Uterus (tissue), 4 donors: Measurements from ENCODE around the gene CACNA1D. TPM values are rescaled to one million over a fixed set of nuclear protein-coding genes. Genes with fewer than 3 reads are reported as not detected.

ENCODE experiments used
- DNase-seq, 2 donors: peaks; one replicate each; pipeline ENCODE4 v3.0.0-alpha.2; 2019 to 2020
- H3K27ac ChIP-seq, 2 donors: fragments of 200-600 bp; sonication (generic); 1 replicate in 1 of 2; 2 replicates in 1 of 2; pipeline ENCODE4 v1.5.1; 2016 to 2018
- H3K27me3 ChIP-seq, 2 donors: fragments of 200-600 bp; sonication (generic); one replicate each; pipeline ENCODE4 v1.5.1; 2018 to 2019; ENCODE audit warnings: control low read depth in 1 of 2
- H3K36me3 ChIP-seq, 2 donors: fragments of 200-600 bp; sonication (generic); one replicate each; pipeline ENCODE4 v1.5.1; 2019; ENCODE audit warnings: control low read depth in 1 of 2
- H3K4me1 ChIP-seq, 2 donors: fragments of 200-600 bp; sonication (generic); one replicate each; pipeline ENCODE4 v1.5.1; 2018 to 2019; ENCODE audit warnings: control low read depth in 1 of 2
- H3K4me3 ChIP-seq, 2 donors: fragments of 200-600 bp; sonication (generic); 1 replicate in 1 of 2; 2 replicates in 1 of 2; pipeline ENCODE4 v1.5.1; 2018 to 2019; ENCODE audit warnings: mild to moderate bottlenecking in 1 of 2
- H3K9me3 ChIP-seq, 2 donors: fragments of 200-600 bp; sonication (generic); one replicate each; pipeline ENCODE4 v1.5.1; 2019; ENCODE audit warnings: control low read depth in 1 of 2
- POLR2A ChIP-seq, 2 donors: fragments of 450-650 bp; IDR thresholded peaks; one replicate each; pipeline ENCODE4 v1.6.1; 2016; ENCODE audit warnings: antibody characterized with exemption in 2 of 2, mild to moderate bottlenecking in 1 of 2, moderate library complexity in 1 of 2
- intact Hi-C: fragments of 100-400 bp; cut with DNase I; formaldehyde crosslinking; loops from one replicate; pipeline ENCODE4 v1.15.1; 2023; ENCODE audit warnings: low total_unique reads
- total RNA-seq, 4 donors: library from RNA; depleted of rRNA in 3 of 4; stranded (reverse); fragments of >200 nt in 3 of 4; gene quantifications; one replicate each; pipeline versions ENCODE4 v1.1.0 to v1.2.4, GENCODE V29; 2014 to 2023
- TF ChIP-seq, protein P1 (sequence below), 4 experiments: fragments of 200-600 bp in 2 of 4; fragments of 450-650 bp in 2 of 4; sonication (generic) in 2 of 4; IDR thresholded peaks; one replicate each; pipeline ENCODE4 v1.5.1; 2016 to 2019; ENCODE audit warnings: antibody characterized with exemption in 4 of 4, mild to moderate bottlenecking in 2 of 4, moderate library complexity in 1 of 4
- donor health status: DM: yes; HTN: yes; CAD: no.

The CACNA1D gene
- total RNA-seq, 4 donors from 2014 or later = 0.88 to 97.5 (median 63.4) TPM

DNA sequence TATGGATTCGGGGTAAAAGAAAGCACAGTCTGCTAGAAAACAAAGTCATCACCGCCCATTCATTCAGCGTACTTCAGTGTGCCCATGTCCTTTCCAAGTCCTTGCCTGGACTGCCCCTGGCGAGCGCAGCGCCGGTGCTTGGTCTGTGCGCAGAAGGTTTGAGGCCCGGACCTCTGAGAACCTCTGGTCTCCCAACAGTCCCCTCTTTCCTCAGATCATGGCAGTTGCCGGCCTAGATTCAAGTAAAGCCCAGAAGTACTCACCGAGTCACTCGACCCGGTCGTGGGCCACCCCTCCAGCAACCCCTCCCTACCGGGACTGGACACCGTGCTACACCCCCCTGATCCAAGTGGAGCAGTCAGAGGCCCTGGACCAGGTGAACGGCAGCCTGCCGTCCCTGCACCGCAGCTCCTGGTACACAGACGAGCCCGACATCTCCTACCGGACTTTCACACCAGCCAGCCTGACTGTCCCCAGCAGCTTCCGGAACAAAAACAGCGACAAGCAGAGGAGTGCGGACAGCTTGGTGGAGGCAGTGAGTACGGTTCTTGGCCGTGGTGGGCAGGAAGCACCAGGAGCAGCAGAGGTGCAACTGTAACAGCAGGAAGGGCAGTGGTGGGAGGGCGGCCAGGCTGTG, 315.5 kb downstream of the CACNA1D start:
- Histone ChIP-seq H3K4me3 (no peak overlapping the region), H3K9me3 (no peaks in the 10 kb centered on the region), H3K36me3 (no peaks in the 10 kb centered on the region), H3K27me3 (no peaks in the 10 kb centered on the region), H3K27ac (no peak overlapping the region), H3K4me1 (no peaks in the 10 kb centered on the region)
- no peak for DNase-seq
- TF ChIP-seq, protein P1, sequence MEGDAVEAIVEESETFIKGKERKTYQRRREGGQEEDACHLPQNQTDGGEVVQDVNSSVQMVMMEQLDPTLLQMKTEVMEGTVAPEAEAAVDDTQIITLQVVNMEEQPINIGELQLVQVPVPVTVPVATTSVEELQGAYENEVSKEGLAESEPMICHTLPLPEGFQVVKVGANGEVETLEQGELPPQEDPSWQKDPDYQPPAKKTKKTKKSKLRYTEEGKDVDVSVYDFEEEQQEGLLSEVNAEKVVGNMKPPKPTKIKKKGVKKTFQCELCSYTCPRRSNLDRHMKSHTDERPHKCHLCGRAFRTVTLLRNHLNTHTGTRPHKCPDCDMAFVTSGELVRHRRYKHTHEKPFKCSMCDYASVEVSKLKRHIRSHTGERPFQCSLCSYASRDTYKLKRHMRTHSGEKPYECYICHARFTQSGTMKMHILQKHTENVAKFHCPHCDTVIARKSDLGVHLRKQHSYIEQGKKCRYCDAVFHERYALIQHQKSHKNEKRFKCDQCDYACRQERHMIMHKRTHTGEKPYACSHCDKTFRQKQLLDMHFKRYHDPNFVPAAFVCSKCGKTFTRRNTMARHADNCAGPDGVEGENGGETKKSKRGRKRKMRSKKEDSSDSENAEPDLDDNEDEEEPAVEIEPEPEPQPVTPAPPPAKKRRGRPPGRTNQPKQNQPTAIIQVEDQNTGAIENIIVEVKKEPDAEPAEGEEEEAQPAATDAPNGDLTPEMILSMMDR (IDR thresholded peaks at IDR 0.05) = no peak
- TF ChIP-seq POLR2A (IDR thresholded peaks at IDR 0.05) = no peak
- intact Hi-C loops = no loop called here

DNA sequence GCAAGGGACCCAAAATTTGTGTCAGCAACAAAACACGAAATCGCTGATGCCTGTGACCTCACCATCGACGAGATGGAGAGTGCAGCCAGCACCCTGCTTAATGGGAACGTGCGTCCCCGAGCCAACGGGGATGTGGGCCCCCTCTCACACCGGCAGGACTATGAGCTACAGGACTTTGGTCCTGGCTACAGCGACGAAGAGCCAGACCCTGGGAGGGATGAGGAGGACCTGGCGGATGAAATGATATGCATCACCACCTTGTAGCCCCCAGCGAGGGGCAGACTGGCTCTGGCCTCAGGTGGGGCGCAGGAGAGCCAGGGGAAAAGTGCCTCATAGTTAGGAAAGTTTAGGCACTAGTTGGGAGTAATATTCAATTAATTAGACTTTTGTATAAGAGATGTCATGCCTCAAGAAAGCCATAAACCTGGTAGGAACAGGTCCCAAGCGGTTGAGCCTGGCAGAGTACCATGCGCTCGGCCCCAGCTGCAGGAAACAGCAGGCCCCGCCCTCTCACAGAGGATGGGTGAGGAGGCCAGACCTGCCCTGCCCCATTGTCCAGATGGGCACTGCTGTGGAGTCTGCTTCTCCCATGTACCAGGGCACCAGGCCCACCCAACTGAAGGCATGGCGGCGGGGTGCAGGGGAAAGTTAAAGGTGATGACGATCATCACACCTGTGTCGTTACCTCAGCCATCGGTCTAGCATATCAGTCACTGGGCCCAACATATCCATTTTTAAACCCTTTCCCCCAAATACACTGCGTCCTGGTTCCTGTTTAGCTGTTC, 316.9 kb downstream of the CACNA1D start:
- Histone ChIP-seq H3K36me3 (no peaks in the 10 kb centered on the region), H3K4me3 (no peak overlapping the region), H3K27ac (no peak overlapping the region), H3K9me3 (no peaks in the 10 kb centered on the region), H3K27me3 (no peaks in the 10 kb centered on the region), H3K4me1 (no peaks in the 10 kb centered on the region)
- no peak for TF ChIP-seq POLR2A (IDR thresholded peaks at IDR 0.05)
- TF ChIP-seq, protein P1 (IDR thresholded peaks at IDR 0.05) = no peak
- intact Hi-C loops = no loop called here
- no peak for DNase-seq

DNA sequence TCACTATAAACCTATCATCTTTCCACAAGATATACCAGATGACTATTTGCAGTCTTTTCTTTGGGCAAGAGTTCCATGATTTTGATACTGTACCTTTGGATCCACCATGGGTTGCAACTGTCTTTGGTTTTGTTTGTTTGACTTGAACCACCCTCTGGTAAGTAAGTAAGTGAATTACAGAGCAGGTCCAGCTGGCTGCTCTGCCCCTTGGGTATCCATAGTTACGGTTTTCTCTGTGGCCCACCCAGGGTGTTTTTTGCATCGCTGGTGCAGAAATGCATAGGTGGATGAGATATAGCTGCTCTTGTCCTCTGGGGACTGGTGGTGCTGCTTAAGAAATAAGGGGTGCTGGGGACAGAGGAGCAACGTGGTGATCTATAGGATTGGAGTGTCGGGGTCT, 318.0 kb downstream of the CACNA1D start:
- Histone ChIP-seq H3K36me3 (no peaks in the 10 kb centered on the region), H3K27me3 (no peaks in the 10 kb centered on the region), H3K9me3 (no peaks in the 10 kb centered on the region), H3K27ac (no peak overlapping the region), H3K4me3 (no peak overlapping the region), H3K4me1 (no peaks in the 10 kb centered on the region)
- TF ChIP-seq POLR2A (IDR thresholded peaks at IDR 0.05) = no peak
- TF ChIP-seq, protein P1 (IDR thresholded peaks at IDR 0.05) = no peak
- no peak for DNase-seq
- intact Hi-C loops = no loop called here

DNA sequence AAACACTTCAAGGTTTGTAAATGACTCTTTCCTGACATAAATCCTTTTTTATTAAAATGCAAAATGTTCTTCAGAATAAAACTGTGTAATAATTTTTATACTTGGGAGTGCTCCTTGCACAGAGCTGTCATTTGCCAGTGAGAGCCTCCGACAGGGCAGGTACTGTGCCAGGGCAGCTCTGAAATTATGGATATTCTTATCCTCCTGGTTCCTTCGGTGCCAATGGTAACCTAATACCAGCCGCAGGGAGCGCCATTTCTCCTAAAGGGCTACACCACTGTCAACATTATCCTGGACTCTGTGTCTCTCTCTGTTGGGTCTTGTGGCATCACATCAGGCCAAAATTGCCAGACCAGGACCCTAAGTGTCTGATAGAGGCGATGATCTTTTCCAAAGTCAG, 318.8 kb downstream of the CACNA1D start:
- DNase-seq = no peak
- Histone ChIP-seq H3K27me3 (no peaks in the 10 kb centered on the region), H3K36me3 (no peaks in the 10 kb centered on the region), H3K4me3 (no peak overlapping the region), H3K4me1 (no peaks in the 10 kb centered on the region), H3K27ac (no peak overlapping the region), H3K9me3 (no peaks in the 10 kb centered on the region)
- intact Hi-C loops = no loop called here
- TF ChIP-seq, protein P1 (IDR thresholded peaks at IDR 0.05) = no peak
- TF ChIP-seq POLR2A (IDR thresholded peaks at IDR 0.05) = no peak

DNA sequence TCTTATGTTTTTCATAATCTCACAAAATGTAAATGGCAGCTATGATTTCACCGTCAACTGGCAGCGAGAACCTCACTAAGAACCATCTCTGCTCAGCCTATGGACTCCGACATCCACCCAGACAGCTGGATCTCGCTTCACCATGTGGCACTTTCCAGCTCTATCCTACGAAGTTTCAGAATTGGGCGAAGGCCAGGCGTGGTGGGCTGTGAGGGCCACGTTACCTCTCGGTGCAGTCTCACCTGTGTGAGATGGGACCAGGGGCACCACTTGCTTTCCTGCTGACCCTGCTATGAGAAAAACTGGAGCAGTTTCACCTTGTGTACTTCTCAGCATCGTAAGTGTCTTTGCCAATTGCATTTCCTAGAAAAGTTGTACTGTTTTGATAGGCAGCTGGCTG, 319.5 kb downstream of the CACNA1D start:
- Histone ChIP-seq H3K36me3 (no peaks in the 10 kb centered on the region), H3K27ac (no peak overlapping the region), H3K27me3 (no peaks in the 10 kb centered on the region), H3K4me3 (no peak overlapping the region), H3K4me1 (no peaks in the 10 kb centered on the region), H3K9me3 (no peaks in the 10 kb centered on the region)
- intact Hi-C loops = no loop called here
- no peak for DNase-seq
- TF ChIP-seq, protein P1 (IDR thresholded peaks at IDR 0.05) = no peak
- no peak for TF ChIP-seq POLR2A (IDR thresholded peaks at IDR 0.05)
